HCT116 (cell line): ENCODE measurements around the gene TTC38. TPM values are rescaled to one million over a fixed set of nuclear protein-coding genes. Genes with fewer than 3 reads are reported as not detected.

Experiments
- ATAC-seq: fragments of 200-7000 bp; cut with Tn5 transposase; 2 replicates; pipeline ENCODE4 v1.9.1; 2020; ENCODE audit warnings: mild to moderate bottlenecking, moderate library complexity
- BruUV-seq: library from RNA; stranded (reverse); fragments of 400-500 nt; replicated peaks from 2 replicates; lab custom pipeline; 2021; lab: Mats Ljungman, UMichigan
- CTCF ChIA-PET: fragments of 300-600 bp; sonication (Branson Sonifier 250); formaldehyde crosslinking; loops from one replicate; lab custom pipeline; 2021; ENCODE audit warnings: antibody characterized with exemption; lab: Charles Lee
- POLR2A ChIA-PET: fragments of 300-600, 350-600 bp; sonication (Branson Sonifier 250); formaldehyde crosslinking; loops from one replicate; lab custom pipeline; 2021; ENCODE audit warnings: antibody characterized with exemption; lab: Charles Lee
- RAD21 ChIA-PET, 2 experiments: fragments of 300-600 bp; sonication (Branson Sonifier 250); formaldehyde crosslinking; loops; one replicate each; lab custom pipeline; 2023; ENCODE audit warnings: low total read pairs in 2 of 2; ENCODE audit not compliant: uncharacterized antibody in 2 of 2, unreplicated experiment in 2 of 2, low non-redundant PET in 1 of 2; lab: Charles Lee
- DNase-seq: peaks from one replicate; pipeline ENCODE4 v3.0.0-alpha.2; 2010; ENCODE audit warnings: low read depth, low spot score
- H2AFZ ChIP-seq: fragments of 200-600 bp; shearing (Covaris generic), sonication (generic); 2 replicates; pipeline ENCODE4 v1.6.1; 2017; ENCODE audit warnings: low read depth, mixed run types, mixed read lengths, antibody characterized with exemption, low read length; ENCODE audit not compliant: poor library complexity, severe bottlenecking
- H3K27ac ChIP-seq: 2 replicates; pipeline ENCODE4 v1.5.1; 2012; ENCODE audit warnings: low read depth, low read length
- H3K27me3 ChIP-seq: fragments of 200-600 bp; sonication (generic); 2 replicates; pipeline ENCODE4 v1.6.1; 2016; ENCODE audit warnings: mixed run types, low read length, mixed read lengths; ENCODE audit not compliant: insufficient read depth
- H3K36me3 ChIP-seq, 2 experiments: fragments of 200-500 bp in 1 of 2; fragments of 200-600 bp in 1 of 2; sonication (Bioruptor generic) in 1 of 2; sonication (generic) in 1 of 2; 2 replicates each; pipeline versions ENCODE4 v1.5.1 to v1.6.1; 2014 to 2016; ENCODE audit warnings: low read length in 2 of 2, inconsistent platforms in 1 of 2, mixed read lengths in 1 of 2, mixed run types in 1 of 2; ENCODE audit not compliant: insufficient read depth in 2 of 2, control insufficient read depth in 1 of 2
- H3K4me1 ChIP-seq, 2 experiments: fragments of 200-600 bp in 1 of 2; sonication (generic) in 1 of 2; 2 replicates each; pipeline versions ENCODE4 v1.5.1 to v1.6.1; 2012 to 2017; ENCODE audit warnings: low read length in 2 of 2, inconsistent platforms in 1 of 2, mild to moderate bottlenecking in 1 of 2, mixed read lengths in 1 of 2, mixed run types in 1 of 2, moderate library complexity in 1 of 2; ENCODE audit not compliant: insufficient read depth in 2 of 2, control insufficient read depth in 1 of 2
- H3K4me2 ChIP-seq: fragments of 200-600 bp; sonication (generic); 2 replicates; pipeline ENCODE4 v1.6.1; 2017; ENCODE audit warnings: mixed run types, low read length, mixed read lengths
- H3K4me3 ChIP-seq, 2 experiments: fragments of 200-600 bp in 1 of 2; sonication (generic) in 1 of 2; replicated peaks in 1 of 2; 2 replicates each; pipeline ENCODE4 v1.5.1; 2011 to 2016; ENCODE audit warnings: low read length in 2 of 2, control low read depth in 1 of 2, low read depth in 1 of 2, mild to moderate bottlenecking in 1 of 2, mixed read lengths in 1 of 2, mixed run types in 1 of 2
- H3K79me2 ChIP-seq: fragments of 200-600 bp; sonication (generic); 2 replicates; pipeline ENCODE4 v1.6.1; 2017; ENCODE audit warnings: mild to moderate bottlenecking, mixed run types, low read length, moderate library complexity, mixed read lengths; ENCODE audit not compliant: insufficient read depth
- H3K9ac ChIP-seq: fragments of 200-600 bp; sonication (generic); 2 replicates; pipeline ENCODE4 v1.6.1; 2016; ENCODE audit warnings: low read length, mixed read lengths
- H3K9me2 ChIP-seq: fragments of 200-600 bp; sonication (generic), shearing (Covaris generic); 2 replicates; pipeline ENCODE4 v1.6.1; 2017; ENCODE audit warnings: mixed run types, mild to moderate bottlenecking, moderate library complexity; ENCODE audit not compliant: insufficient read depth
- H3K9me3 ChIP-seq, 2 experiments: fragments of 200-500 bp in 1 of 2; fragments of 200-600 bp in 1 of 2; sonication (Bioruptor generic) in 1 of 2; sonication (generic) in 1 of 2; 2 replicates each; pipeline ENCODE4 v1.6.1; 2014 to 2017; ENCODE audit warnings: low read length in 2 of 2, mixed read lengths in 2 of 2, inconsistent platforms in 1 of 2, low read depth in 1 of 2, mild to moderate bottlenecking in 1 of 2, mixed run types in 1 of 2, moderate library complexity in 1 of 2; ENCODE audit not compliant: control insufficient read depth in 1 of 2, insufficient read depth in 1 of 2
- H4K20me1 ChIP-seq: fragments of 200-600 bp; sonication (generic), shearing (Covaris generic); 2 replicates; pipeline ENCODE4 v1.6.1; 2017; ENCODE audit warnings: mixed run types, mild to moderate bottlenecking, moderate library complexity; ENCODE audit not compliant: insufficient read depth
- ATF3 ChIP-seq: IDR thresholded peaks from 2 replicates; pipeline ENCODE4 v1.6.1; 2012
- CBX3 ChIP-seq: IDR thresholded peaks from 2 replicates; pipeline ENCODE4 v1.6.1; 2012; ENCODE audit warnings: low read depth
- CTCF ChIP-seq, 3 experiments: fragments of 200-600 bp in 1 of 3; sonication (generic) in 1 of 3; IDR thresholded peaks in 2 of 3; conservative IDR thresholded peaks in 1 of 3; 2 replicates each; pipeline ENCODE4 v1.5.1; 2012 to 2017; ENCODE audit warnings: low read depth in 2 of 3, low read length in 2 of 3, antibody characterized with exemption in 1 of 3, borderline replicate concordance in 1 of 3, control low read depth in 1 of 3, mild to moderate bottlenecking in 1 of 3, mixed read lengths in 1 of 3, mixed run types in 1 of 3, moderate library complexity in 1 of 3; ENCODE audit not compliant: insufficient read depth in 1 of 3
- EGR1 ChIP-seq: IDR thresholded peaks from 2 replicates; pipeline ENCODE4 v1.6.1; 2012; ENCODE audit warnings: low read depth
- ELF1 ChIP-seq: IDR thresholded peaks from 2 replicates; pipeline ENCODE4 v1.6.1; 2012; ENCODE audit warnings: low read depth, borderline replicate concordance
- EZH2 ChIP-seq: fragments of 200-600 bp; sonication (generic); IDR thresholded peaks from 2 replicates; pipeline ENCODE4 v1.6.1; 2017; ENCODE audit warnings: antibody characterized with exemption, mixed run types
- EZH2phosphoT487 ChIP-seq: fragments of 200-600 bp; IDR thresholded peaks from 2 replicates; pipeline ENCODE4 v1.6.1; 2018; ENCODE audit warnings: antibody characterized with exemption, borderline replicate concordance
- FOSL1 ChIP-seq: IDR thresholded peaks from 2 replicates; pipeline ENCODE4 v1.6.1; 2012; ENCODE audit warnings: low read depth
- MAX ChIP-seq: IDR thresholded peaks from 2 replicates; pipeline ENCODE4 v1.6.1; 2012
- POLR2A ChIP-seq: IDR thresholded peaks from 2 replicates; pipeline ENCODE4 v1.7.0; 2011; ENCODE audit warnings: borderline replicate concordance; ENCODE audit not compliant: insufficient read depth, insufficient read length; ENCODE audit errors: extremely low read depth
- POLR2AphosphoS5 ChIP-seq: IDR thresholded peaks from 2 replicates; pipeline ENCODE4 v1.6.1; 2011; ENCODE audit warnings: mild to moderate bottlenecking, low read depth, low read length, moderate library complexity
- RAD21 ChIP-seq: IDR thresholded peaks from 2 replicates; pipeline ENCODE4 v1.6.1; 2012; ENCODE audit warnings: low read depth, mild to moderate bottlenecking
- SIN3A ChIP-seq: IDR thresholded peaks from 2 replicates; pipeline ENCODE4 v1.6.1; 2012; ENCODE audit warnings: low read depth
- YY1 ChIP-seq: IDR thresholded peaks from 2 replicates; pipeline ENCODE4 v1.6.1; 2011; ENCODE audit warnings: low read length, low read depth, moderate library complexity, mild to moderate bottlenecking; ENCODE audit not compliant: insufficient replicate concordance; ENCODE audit errors: extremely low read depth
- ZBTB33 ChIP-seq: IDR thresholded peaks from 2 replicates; pipeline ENCODE4 v1.6.1; 2011; ENCODE audit warnings: mild to moderate bottlenecking, low read length, moderate library complexity; ENCODE audit not compliant: insufficient replicate concordance; ENCODE audit errors: extremely low read depth
- ZFX ChIP-seq: fragments of 450-650 bp; IDR thresholded peaks from 2 replicates; pipeline ENCODE4 v1.6.1; 2017
- intact Hi-C: fragments of 100-400 bp; cut with micrococcal nuclease; formaldehyde crosslinking; loops from 2 replicates; pipeline ENCODE4 v1.10.0; 2022
- total RNA-seq: library from RNA; stranded (reverse); gene quantifications from one replicate; pipeline ENCODE4 v1.2.1, GENCODE V29; 2021; ENCODE audit not compliant: unreplicated experiment

The TTC38 gene
- total RNA-seq, 1 experiment from 2014 or later: 22.9 TPM

GRCh38 chr22:46309526-46310085 lies 41.8 kb downstream of the TTC38 start:
- Histone ChIP-seq H3K27me3 (no peaks in the 10 kb centered on the region), H2AFZ (no peak overlapping the region), H4K20me1 (no peaks in the 10 kb centered on the region), H3K9ac (no peak overlapping the region), H3K79me2 (peaks cover 58% of the 10 kb centered on the region), H3K9me3 (no peaks in the 10 kb centered on the region), H3K27ac (no peak overlapping the region), H3K4me1 (no peaks in the 10 kb centered on the region), H3K36me3 (peaks cover 24 to 39% of the 10 kb centered on the region in 2 experiments), H3K9me2 (no peaks in the 10 kb centered on the region), H3K4me3 (no peak overlapping the region), H3K4me2 (no peak overlapping the region)
- ChIA-PET CTCF (no interaction called here), POLR2A (no interaction called here), RAD21 (no interaction called here)
- intact Hi-C loops: no loop called here
- no TSS peak for BruUV-seq
- TF ChIP-seq RAD21: no peak
- DNase-seq (no peak), ATAC-seq (no peak)

- DNase-seq (no peak), ATAC-seq (no peak)
- H3K79me2 ChIP-seq: peaks cover 37% of the 10 kb centered on the region
- ChIA-PET RAD21 (no interaction called here), POLR2A (interaction anchor here (1.3 kb wide), 1 partner anchor 44 kb away, joined by 3 read pairs; the partner anchor contains the start of gene TTC38), CTCF (interaction anchor here (1.1 to 1.4 kb wide), 3 partner anchors 10 to 190 kb away, joined by 3 to 7 read pairs (median 7); no protein-coding TSS in a partner anchor)
- BruUV-seq: no TSS peak
- no peak overlapping the region for H3K4me2 ChIP-seq
- no peaks in the 10 kb centered on the region for H3K9me2 ChIP-seq
- no peak overlapping the region for H2AFZ ChIP-seq
- H3K27me3 ChIP-seq: no peaks in the 10 kb centered on the region
- no peaks in the 10 kb centered on the region for H3K9me3 ChIP-seq
- intact Hi-C loops: no loop called here
- no peaks in the 10 kb centered on the region for H3K4me1 ChIP-seq
- no peak overlapping the region for H3K4me3 ChIP-seq
- H4K20me1 ChIP-seq: no peaks in the 10 kb centered on the region
- no peak overlapping the region for H3K27ac ChIP-seq
- peaks cover 38 to 47% of the 10 kb centered on the region in 2 experiments for H3K36me3 ChIP-seq
- no peak overlapping the region for H3K9ac ChIP-seq
- no peak for TF ChIP-seq EZH2
- TF ChIP-seq ATF3: no peak
- no peak for TF ChIP-seq MAX
- TF ChIP-seq EZH2phosphoT487: no peak
- TF ChIP-seq YY1: no peak
- no peak for TF ChIP-seq ELF1
- no peak for TF ChIP-seq SIN3A
- no peak for TF ChIP-seq POLR2AphosphoS5
- TF ChIP-seq EGR1: no peak
- no peak for TF ChIP-seq POLR2A
- no peak for TF ChIP-seq ZBTB33
- TF ChIP-seq FOSL1: no peak
- TF ChIP-seq RAD21: no peak
- no peak for TF ChIP-seq CTCF (IDR thresholded peaks at IDR 0.05 in 2 of 3, conservative IDR thresholded peaks at IDR 0.05 in 1 of 3; ENCODE audit: borderline replicate concordance in 1 of 3, insufficient read depth in 1 of 3, low read depth in 2 of 3, low read length in 2 of 3)
- TF ChIP-seq CBX3: no peak
- no peak for TF ChIP-seq ZFX
These were observed 44.2 kb downstream of the TTC38 start for GRCh38 chr22:46312056-46312455.
